Measurements from ENCODE around the gene FRY.

FRY gene

GRCh38 chr13:32229443-32229842, 197.9 kb downstream of the FRY start:
- no peak overlapping the region for H3K27ac ChIP-seq (ENCODE audit: low read length)
- peaks cover 14% of the 10 kb centered on the region for H3K4me1 ChIP-seq (ENCODE audit: control insufficient read depth, insufficient read depth, low read length)
- H3K36me3 ChIP-seq (ENCODE audit: control insufficient read depth in 2 of 2, insufficient read depth in 2 of 2, low read length in 2 of 2), result peaks cover 0 to 12% of the 10 kb centered on the region in 2 donors
- no peaks in the 10 kb centered on the region for H3K9me3 ChIP-seq (ENCODE audit: control insufficient read depth in 2 of 2, low read length in 2 of 2)
- H3K4me3 ChIP-seq (ENCODE audit: low read length in 2 of 2), result no peak overlapping the region
- H3K9ac ChIP-seq (ENCODE audit: low read length in 2 of 2), result no peak overlapping the region
- no peaks in the 10 kb centered on the region for H3K27me3 ChIP-seq (ENCODE audit: control insufficient read depth in 1 of 2, insufficient read depth in 2 of 2, low read length in 2 of 2)

GRCh38 chr13:32232263-32232662, 200.7 kb downstream of the FRY start:
- H3K27me3 ChIP-seq (ENCODE audit: control insufficient read depth in 1 of 2, insufficient read depth in 2 of 2, low read length in 2 of 2), result no peaks in the 10 kb centered on the region
- H3K4me1 ChIP-seq (ENCODE audit: control insufficient read depth, insufficient read depth, low read length), result peaks cover 6% of the 10 kb centered on the region
- H3K27ac ChIP-seq (ENCODE audit: low read length), result no peak overlapping the region
- H3K9me3 ChIP-seq (ENCODE audit: control insufficient read depth in 2 of 2, low read length in 2 of 2), result no peaks in the 10 kb centered on the region
- H3K9ac ChIP-seq (ENCODE audit: low read length in 2 of 2), result no peak overlapping the region
- H3K4me3 ChIP-seq (ENCODE audit: low read length in 2 of 2), result no peak overlapping the region
- peaks cover 0 to 12% of the 10 kb centered on the region in 2 donors for H3K36me3 ChIP-seq (ENCODE audit: control insufficient read depth in 2 of 2, insufficient read depth in 2 of 2, low read length in 2 of 2)

- Histone ChIP-seq H3K27me3 (ENCODE audit: control insufficient read depth in 1 of 2, insufficient read depth in 2 of 2, low read length in 2 of 2) (no peaks in the 10 kb centered on the region), H3K9me3 (ENCODE audit: control insufficient read depth in 2 of 2, low read length in 2 of 2) (no peaks in the 10 kb centered on the region), H3K27ac (ENCODE audit: low read length) (no peak overlapping the region), H3K4me3 (ENCODE audit: low read length in 2 of 2) (no peak overlapping the region), H3K9ac (ENCODE audit: low read length in 2 of 2) (no peak overlapping the region), H3K4me1 (ENCODE audit: control insufficient read depth, insufficient read depth, low read length) (peaks cover 6% of the 10 kb centered on the region), H3K36me3 (ENCODE audit: control insufficient read depth in 2 of 2, insufficient read depth in 2 of 2, low read length in 2 of 2) (peaks cover 0 to 17% of the 10 kb centered on the region in 2 donors)
Observed at GRCh38 chr13:32233062-32233461, 201.5 kb downstream of the FRY start.

GRCh38 chr13:32234914-32235313, 203.3 kb downstream of the FRY start:
- Histone ChIP-seq H3K9ac (ENCODE audit: low read length in 2 of 2) (no peak overlapping the region), H3K27me3 (ENCODE audit: control insufficient read depth in 1 of 2, insufficient read depth in 2 of 2, low read length in 2 of 2) (no peaks in the 10 kb centered on the region), H3K9me3 (ENCODE audit: control insufficient read depth in 2 of 2, low read length in 2 of 2) (no peaks in the 10 kb centered on the region), H3K27ac (ENCODE audit: low read length) (no peak overlapping the region), H3K4me1 (ENCODE audit: control insufficient read depth, insufficient read depth, low read length) (peaks cover 6% of the 10 kb centered on the region), H3K4me3 (ENCODE audit: low read length in 2 of 2) (no peak overlapping the region), H3K36me3 (ENCODE audit: control insufficient read depth in 2 of 2, insufficient read depth in 2 of 2, low read length in 2 of 2) (peaks cover 0 to 12% of the 10 kb centered on the region in 2 donors)

- Histone ChIP-seq H3K27me3 (ENCODE audit: control insufficient read depth in 1 of 2, insufficient read depth in 2 of 2, low read length in 2 of 2) (no peaks in the 10 kb centered on the region), H3K4me3 (ENCODE audit: low read length in 2 of 2) (no peak overlapping the region), H3K36me3 (ENCODE audit: control insufficient read depth in 2 of 2, insufficient read depth in 2 of 2, low read length in 2 of 2) (peaks cover 0 to 10% of the 10 kb centered on the region in 2 donors)
Observed at GRCh38 chr13:32237681-32238080, 206.1 kb downstream of the FRY start.

GRCh38 chr13:32243695-32244094, 212.1 kb downstream of the FRY start:
- H3K27me3 ChIP-seq (ENCODE audit: control insufficient read depth in 1 of 2, insufficient read depth in 2 of 2, low read length in 2 of 2), result no peaks in the 10 kb centered on the region
- H3K4me3 ChIP-seq (ENCODE audit: low read length in 2 of 2), result no peak overlapping the region
- no peaks in the 10 kb centered on the region for H3K9me3 ChIP-seq (ENCODE audit: control insufficient read depth in 2 of 2, low read length in 2 of 2)
- peaks cover 5% of the 10 kb centered on the region for H3K4me1 ChIP-seq (ENCODE audit: control insufficient read depth, insufficient read depth, low read length)
- peaks cover 0 to 6% of the 10 kb centered on the region in 2 donors for H3K36me3 ChIP-seq (ENCODE audit: control insufficient read depth in 2 of 2, insufficient read depth in 2 of 2, low read length in 2 of 2)
- no peak overlapping the region for H3K9ac ChIP-seq (ENCODE audit: low read length in 2 of 2)
- no peak overlapping the region for H3K27ac ChIP-seq (ENCODE audit: low read length)

More at GRCh38 chr13:32237681-32238080, 206.1 kb downstream of the FRY start:
- peaks cover 1% of the 10 kb centered on the region for H3K4me1 ChIP-seq (ENCODE audit: control insufficient read depth, insufficient read depth, low read length)
- no peak overlapping the region for H3K9ac ChIP-seq (ENCODE audit: low read length in 2 of 2)
- no peaks in the 10 kb centered on the region for H3K9me3 ChIP-seq (ENCODE audit: control insufficient read depth in 2 of 2, low read length in 2 of 2)
- no peak overlapping the region for H3K27ac ChIP-seq (ENCODE audit: low read length)

GRCh38 chr13:32245555-32245954, 214.0 kb downstream of the FRY start:
- Histone ChIP-seq H3K4me1 (ENCODE audit: control insufficient read depth, insufficient read depth, low read length) (peaks cover 5% of the 10 kb centered on the region), H3K27ac (ENCODE audit: low read length) (no peak overlapping the region), H3K36me3 (ENCODE audit: control insufficient read depth in 2 of 2, insufficient read depth in 2 of 2, low read length in 2 of 2) (peaks cover 0 to 9% of the 10 kb centered on the region in 2 donors), H3K27me3 (ENCODE audit: control insufficient read depth in 1 of 2, insufficient read depth in 2 of 2, low read length in 2 of 2) (no peaks in the 10 kb centered on the region), H3K4me3 (ENCODE audit: low read length in 2 of 2) (no peak overlapping the region), H3K9ac (ENCODE audit: low read length in 2 of 2) (no peak overlapping the region), H3K9me3 (ENCODE audit: control insufficient read depth in 2 of 2, low read length in 2 of 2) (no peaks in the 10 kb centered on the region)

- Histone ChIP-seq H3K9me3 (ENCODE audit: control insufficient read depth in 2 of 2, low read length in 2 of 2) (no peaks in the 10 kb centered on the region), H3K36me3 (ENCODE audit: control insufficient read depth in 2 of 2, insufficient read depth in 2 of 2, low read length in 2 of 2) (peaks cover 0 to 9% of the 10 kb centered on the region in 2 donors), H3K4me3 (ENCODE audit: low read length in 2 of 2) (peak overlapping the region in 1 of 2 donors; percentile 29), H3K27me3 (ENCODE audit: control insufficient read depth in 1 of 2, insufficient read depth in 2 of 2, low read length in 2 of 2) (no peaks in the 10 kb centered on the region), H3K9ac (ENCODE audit: low read length in 2 of 2) (no peak overlapping the region), H3K4me1 (ENCODE audit: control insufficient read depth, insufficient read depth, low read length) (peaks cover 5% of the 10 kb centered on the region), H3K27ac (ENCODE audit: low read length) (no peak overlapping the region)
Observed at GRCh38 chr13:32246468-32246867, 214.9 kb downstream of the FRY start.

GRCh38 chr13:32247887-32248286, 216.3 kb downstream of the FRY start:
- H3K9me3 ChIP-seq (ENCODE audit: control insufficient read depth in 2 of 2, low read length in 2 of 2), result no peaks in the 10 kb centered on the region
- peaks cover 0 to 9% of the 10 kb centered on the region in 2 donors for H3K36me3 ChIP-seq (ENCODE audit: control insufficient read depth in 2 of 2, insufficient read depth in 2 of 2, low read length in 2 of 2)
- no peak overlapping the region for H3K4me3 ChIP-seq (ENCODE audit: low read length in 2 of 2)
- no peak overlapping the region for H3K9ac ChIP-seq (ENCODE audit: low read length in 2 of 2)
- no peak overlapping the region for H3K27ac ChIP-seq (ENCODE audit: low read length)
- no peaks in the 10 kb centered on the region for H3K27me3 ChIP-seq (ENCODE audit: control insufficient read depth in 1 of 2, insufficient read depth in 2 of 2, low read length in 2 of 2)
- peaks cover 5% of the 10 kb centered on the region for H3K4me1 ChIP-seq (ENCODE audit: control insufficient read depth, insufficient read depth, low read length)

GRCh38 chr13:32248801-32249200, 217.2 kb downstream of the FRY start:
- Histone ChIP-seq H3K4me1 (ENCODE audit: control insufficient read depth, insufficient read depth, low read length) (peaks cover 5% of the 10 kb centered on the region), H3K4me3 (ENCODE audit: low read length in 2 of 2) (no peak overlapping the region), H3K9ac (ENCODE audit: low read length in 2 of 2) (no peak overlapping the region), H3K27ac (ENCODE audit: low read length) (no peak overlapping the region), H3K36me3 (ENCODE audit: control insufficient read depth in 2 of 2, insufficient read depth in 2 of 2, low read length in 2 of 2) (peaks cover 0 to 9% of the 10 kb centered on the region in 2 donors), H3K9me3 (ENCODE audit: control insufficient read depth in 2 of 2, low read length in 2 of 2) (no peaks in the 10 kb centered on the region), H3K27me3 (ENCODE audit: control insufficient read depth in 1 of 2, insufficient read depth in 2 of 2, low read length in 2 of 2) (no peaks in the 10 kb centered on the region)

- Histone ChIP-seq H3K36me3 (ENCODE audit: control insufficient read depth in 2 of 2, insufficient read depth in 2 of 2, low read length in 2 of 2) (peaks cover 0 to 6% of the 10 kb centered on the region in 2 donors), H3K4me3 (ENCODE audit: low read length in 2 of 2) (no peak overlapping the region), H3K9me3 (ENCODE audit: control insufficient read depth in 2 of 2, low read length in 2 of 2) (no peaks in the 10 kb centered on the region), H3K4me1 (ENCODE audit: control insufficient read depth, insufficient read depth, low read length) (no peaks in the 10 kb centered on the region), H3K27ac (ENCODE audit: low read length) (peak overlapping the region; percentile 53), H3K27me3 (ENCODE audit: control insufficient read depth in 1 of 2, insufficient read depth in 2 of 2, low read length in 2 of 2) (no peaks in the 10 kb centered on the region), H3K9ac (ENCODE audit: low read length in 2 of 2) (no peak overlapping the region)
Observed at GRCh38 chr13:32252812-32253438, 221.4 kb downstream of the FRY start.

Data from stomach smooth muscle (tissue), 2 donors.